HCT116 (cell line): ENCODE data around the gene FBXO24. TPM values are rescaled to one million over a fixed set of nuclear protein-coding genes. Genes with fewer than 3 reads are reported as not detected.

Experiments
- ATAC-seq: fragments of 200-7000 bp; cut with Tn5 transposase; 2 replicates; pipeline ENCODE4 v1.9.1; 2020; ENCODE audit warnings: mild to moderate bottlenecking, moderate library complexity
- BruUV-seq: library from RNA; stranded (reverse); fragments of 400-500 nt; replicated peaks from 2 replicates; lab custom pipeline; 2021; lab: Mats Ljungman, UMichigan
- CTCF ChIA-PET: fragments of 300-600 bp; sonication (Branson Sonifier 250); formaldehyde crosslinking; loops from one replicate; lab custom pipeline; 2021; ENCODE audit warnings: antibody characterized with exemption; lab: Charles Lee
- POLR2A ChIA-PET: fragments of 300-600, 350-600 bp; sonication (Branson Sonifier 250); formaldehyde crosslinking; loops from one replicate; lab custom pipeline; 2021; ENCODE audit warnings: antibody characterized with exemption; lab: Charles Lee
- RAD21 ChIA-PET, 2 experiments: fragments of 300-600 bp; sonication (Branson Sonifier 250); formaldehyde crosslinking; loops; one replicate each; lab custom pipeline; 2023; ENCODE audit warnings: low total read pairs in 2 of 2; ENCODE audit not compliant: uncharacterized antibody in 2 of 2, unreplicated experiment in 2 of 2, low non-redundant PET in 1 of 2; lab: Charles Lee
- DNase-seq: peaks from one replicate; pipeline ENCODE4 v3.0.0-alpha.2; 2010; ENCODE audit warnings: low read depth, low spot score
- H2AFZ ChIP-seq: fragments of 200-600 bp; shearing (Covaris generic), sonication (generic); 2 replicates; pipeline ENCODE4 v1.6.1; 2017; ENCODE audit warnings: low read depth, mixed run types, mixed read lengths, antibody characterized with exemption, low read length; ENCODE audit not compliant: poor library complexity, severe bottlenecking
- H3K27ac ChIP-seq: 2 replicates; pipeline ENCODE4 v1.5.1; 2012; ENCODE audit warnings: low read depth, low read length
- H3K27me3 ChIP-seq: fragments of 200-600 bp; sonication (generic); 2 replicates; pipeline ENCODE4 v1.6.1; 2016; ENCODE audit warnings: mixed run types, low read length, mixed read lengths; ENCODE audit not compliant: insufficient read depth
- H3K36me3 ChIP-seq, 2 experiments: fragments of 200-500 bp in 1 of 2; fragments of 200-600 bp in 1 of 2; sonication (Bioruptor generic) in 1 of 2; sonication (generic) in 1 of 2; 2 replicates each; pipeline versions ENCODE4 v1.5.1 to v1.6.1; 2014 to 2016; ENCODE audit warnings: low read length in 2 of 2, inconsistent platforms in 1 of 2, mixed read lengths in 1 of 2, mixed run types in 1 of 2; ENCODE audit not compliant: insufficient read depth in 2 of 2, control insufficient read depth in 1 of 2
- H3K4me1 ChIP-seq, 2 experiments: fragments of 200-600 bp in 1 of 2; sonication (generic) in 1 of 2; 2 replicates each; pipeline versions ENCODE4 v1.5.1 to v1.6.1; 2012 to 2017; ENCODE audit warnings: low read length in 2 of 2, inconsistent platforms in 1 of 2, mild to moderate bottlenecking in 1 of 2, mixed read lengths in 1 of 2, mixed run types in 1 of 2, moderate library complexity in 1 of 2; ENCODE audit not compliant: insufficient read depth in 2 of 2, control insufficient read depth in 1 of 2
- H3K4me2 ChIP-seq: fragments of 200-600 bp; sonication (generic); 2 replicates; pipeline ENCODE4 v1.6.1; 2017; ENCODE audit warnings: mixed run types, low read length, mixed read lengths
- H3K4me3 ChIP-seq, 2 experiments: fragments of 200-600 bp in 1 of 2; sonication (generic) in 1 of 2; replicated peaks in 1 of 2; 2 replicates each; pipeline ENCODE4 v1.5.1; 2011 to 2016; ENCODE audit warnings: low read length in 2 of 2, control low read depth in 1 of 2, low read depth in 1 of 2, mild to moderate bottlenecking in 1 of 2, mixed read lengths in 1 of 2, mixed run types in 1 of 2
- H3K79me2 ChIP-seq: fragments of 200-600 bp; sonication (generic); 2 replicates; pipeline ENCODE4 v1.6.1; 2017; ENCODE audit warnings: mild to moderate bottlenecking, mixed run types, low read length, moderate library complexity, mixed read lengths; ENCODE audit not compliant: insufficient read depth
- H3K9ac ChIP-seq: fragments of 200-600 bp; sonication (generic); 2 replicates; pipeline ENCODE4 v1.6.1; 2016; ENCODE audit warnings: low read length, mixed read lengths
- H3K9me2 ChIP-seq: fragments of 200-600 bp; sonication (generic), shearing (Covaris generic); 2 replicates; pipeline ENCODE4 v1.6.1; 2017; ENCODE audit warnings: mixed run types, mild to moderate bottlenecking, moderate library complexity; ENCODE audit not compliant: insufficient read depth
- H3K9me3 ChIP-seq, 2 experiments: fragments of 200-500 bp in 1 of 2; fragments of 200-600 bp in 1 of 2; sonication (Bioruptor generic) in 1 of 2; sonication (generic) in 1 of 2; 2 replicates each; pipeline ENCODE4 v1.6.1; 2014 to 2017; ENCODE audit warnings: low read length in 2 of 2, mixed read lengths in 2 of 2, inconsistent platforms in 1 of 2, low read depth in 1 of 2, mild to moderate bottlenecking in 1 of 2, mixed run types in 1 of 2, moderate library complexity in 1 of 2; ENCODE audit not compliant: control insufficient read depth in 1 of 2, insufficient read depth in 1 of 2
- H4K20me1 ChIP-seq: fragments of 200-600 bp; sonication (generic), shearing (Covaris generic); 2 replicates; pipeline ENCODE4 v1.6.1; 2017; ENCODE audit warnings: mixed run types, mild to moderate bottlenecking, moderate library complexity; ENCODE audit not compliant: insufficient read depth
- CBX3 ChIP-seq: IDR thresholded peaks from 2 replicates; pipeline ENCODE4 v1.6.1; 2012; ENCODE audit warnings: low read depth
- CTCF ChIP-seq, 3 experiments: fragments of 200-600 bp in 1 of 3; sonication (generic) in 1 of 3; IDR thresholded peaks in 2 of 3; conservative IDR thresholded peaks in 1 of 3; 2 replicates each; pipeline ENCODE4 v1.5.1; 2012 to 2017; ENCODE audit warnings: low read depth in 2 of 3, low read length in 2 of 3, antibody characterized with exemption in 1 of 3, borderline replicate concordance in 1 of 3, control low read depth in 1 of 3, mild to moderate bottlenecking in 1 of 3, mixed read lengths in 1 of 3, mixed run types in 1 of 3, moderate library complexity in 1 of 3; ENCODE audit not compliant: insufficient read depth in 1 of 3
- FOSL1 ChIP-seq: IDR thresholded peaks from 2 replicates; pipeline ENCODE4 v1.6.1; 2012; ENCODE audit warnings: low read depth
- JUND ChIP-seq: IDR thresholded peaks from 2 replicates; pipeline ENCODE4 v1.6.1; 2012
- REST ChIP-seq: IDR thresholded peaks from 2 replicates; pipeline ENCODE4 v1.6.1; 2012; ENCODE audit warnings: low read depth
- SIN3A ChIP-seq: IDR thresholded peaks from 2 replicates; pipeline ENCODE4 v1.6.1; 2012; ENCODE audit warnings: low read depth
- SRF ChIP-seq: IDR thresholded peaks from 2 replicates; pipeline ENCODE4 v1.6.1; 2012; ENCODE audit warnings: low read depth
- TCF7L2 ChIP-seq: IDR thresholded peaks from 2 replicates; pipeline ENCODE4 v1.7.0; 2011; ENCODE audit warnings: borderline replicate concordance, inconsistent platforms; ENCODE audit not compliant: insufficient read depth, insufficient read length; ENCODE audit errors: extremely low read depth
- YY1 ChIP-seq: IDR thresholded peaks from 2 replicates; pipeline ENCODE4 v1.6.1; 2011; ENCODE audit warnings: low read length, low read depth, moderate library complexity, mild to moderate bottlenecking; ENCODE audit not compliant: insufficient replicate concordance; ENCODE audit errors: extremely low read depth
- intact Hi-C: fragments of 100-400 bp; cut with micrococcal nuclease; formaldehyde crosslinking; loops from 2 replicates; pipeline ENCODE4 v1.10.0; 2022
- total RNA-seq: library from RNA; stranded (reverse); gene quantifications from one replicate; pipeline ENCODE4 v1.2.1, GENCODE V29; 2021; ENCODE audit not compliant: unreplicated experiment

FBXO24 gene
- total RNA-seq, 1 experiment from 2014 or later: 2.1 TPM

- ChIA-PET POLR2A (interaction anchor here (0.9 kb wide), 1 partner anchor 18 kb away, joined by 3 read pairs; no protein-coding TSS in a partner anchor), CTCF (interaction anchor here (0.6 to 1.4 kb wide), 12 partner anchors 9 to 201 kb away, joined by 3 to 7 read pairs (median 4); partner anchors contain the start of gene POP7), RAD21 (interaction anchor here in 1 of 2 experiments (0.6 kb wide), 1 partner anchor 39 kb away, joined by 4 read pairs; no protein-coding TSS in a partner anchor)
- Histone ChIP-seq H3K4me3 (no peak overlapping the region), H3K9me3 (no peaks in the 10 kb centered on the region), H3K79me2 (peaks cover 11% of the 10 kb centered on the region; the same call in 1 of the 2 replicates), H3K36me3 (no peaks in the 10 kb centered on the region), H3K4me1 (peaks cover 2 to 22% of the 10 kb centered on the region in 2 experiments; a peak in 3 of 4 replicates), H3K27ac (no peak overlapping the region), H3K9ac (no peak overlapping the region), H3K27me3 (no peaks in the 10 kb centered on the region), H4K20me1 (no peaks in the 10 kb centered on the region), H3K9me2 (no peaks in the 10 kb centered on the region), H3K4me2 (no peak overlapping the region), H2AFZ (no peak overlapping the region)
- intact Hi-C loops: no loop called here
- DNase-seq (no peak), ATAC-seq (no peak)
- TF ChIP-seq CTCF (IDR thresholded peaks at IDR 0.05 in 2 of 3, conservative IDR thresholded peaks at IDR 0.05 in 1 of 3; ENCODE audit: borderline replicate concordance in 1 of 3, insufficient read depth in 1 of 3, low read depth in 2 of 3, low read length in 2 of 3): peak in 2 of 3 experiments; percentile 36 to 45; a peak in 4 of 6 replicates
- no peak for TF ChIP-seq TCF7L2
- no TSS peak for BruUV-seq
Observed at GRCh38 chr7:100588438-100588837, 2.3 kb downstream of the FBXO24 start.

- Histone ChIP-seq H3K27ac (no peak overlapping the region), H3K27me3 (no peaks in the 10 kb centered on the region), H3K4me2 (no peak overlapping the region), H3K9me2 (no peaks in the 10 kb centered on the region), H3K79me2 (peaks cover 10% of the 10 kb centered on the region; the same call in 1 of the 2 replicates), H3K4me3 (no peak overlapping the region), H4K20me1 (no peaks in the 10 kb centered on the region), H3K9me3 (no peaks in the 10 kb centered on the region), H3K4me1 (peaks cover 2 to 14% of the 10 kb centered on the region in 2 experiments; a peak in 3 of 4 replicates), H2AFZ (no peak overlapping the region), H3K9ac (no peak overlapping the region), H3K36me3 (no peaks in the 10 kb centered on the region)
- ChIA-PET POLR2A (no interaction called here), CTCF (interaction anchor here (0.8 to 1.4 kb wide), 8 partner anchors 8 to 124 kb away, joined by 3 to 5 read pairs (median 4); partner anchors contain the start of gene POP7), RAD21 (no interaction called here)
- intact Hi-C loops: no loop called here
- no peak for DNase-seq
- ATAC-seq: no peak
- no TSS peak for BruUV-seq
- TF ChIP-seq YY1 (no peak), JUND (no peak), CBX3 (no peak), SIN3A (no peak), FOSL1 (no peak), CTCF (IDR thresholded peaks at IDR 0.05 in 2 of 3, conservative IDR thresholded peaks at IDR 0.05 in 1 of 3; ENCODE audit: borderline replicate concordance in 1 of 3, insufficient read depth in 1 of 3, low read depth in 2 of 3, low read length in 2 of 3) (no peak), REST (no peak), SRF (no peak)
Observed at GRCh38 chr7:100589341-100589947, 3.3 kb downstream of the FBXO24 start.
